HL-60 (cell line): ENCODE measurements around the gene ARFGAP1.

ENCODE experiments used
- DNase-seq, 2 experiments: peaks; one replicate each; pipeline ENCODE4 v3.0.0-alpha.2; 2010 to 2020; ENCODE audit warnings: low read depth in 1 of 2, low spot score in 1 of 2
- H3K27ac ChIP-seq: fragments of 250-450 bp; sonication (Bioruptor Pico); replicated peaks from 2 replicates; pipeline ENCODE4 v1.5.1; 2020; ENCODE audit warnings: mild to moderate bottlenecking, moderate library complexity
- H3K27me3 ChIP-seq: fragments of 250-450 bp; sonication (Bioruptor Pico); 2 replicates; pipeline ENCODE4 v1.5.1; 2021; ENCODE audit warnings: mild to moderate bottlenecking, moderate library complexity; ENCODE audit not compliant: insufficient read depth, poor library complexity, severe bottlenecking
- H3K4me3 ChIP-seq: replicated peaks from 2 replicates; pipeline ENCODE4 v1.5.1; 2011; ENCODE audit warnings: mild to moderate bottlenecking, control low read depth, low read length; ENCODE audit not compliant: insufficient read depth
- GABPA ChIP-seq: IDR thresholded peaks from 2 replicates; pipeline ENCODE4 v1.6.1; 2012; ENCODE audit warnings: low read depth
- POLR2AphosphoS5 ChIP-seq: IDR thresholded peaks from 2 replicates; pipeline ENCODE4 v1.6.1; 2012; ENCODE audit warnings: low read depth
- SPI1 ChIP-seq: IDR thresholded peaks from 2 replicates; pipeline ENCODE4 v1.6.1; 2012; ENCODE audit warnings: low read depth, mild to moderate bottlenecking, borderline replicate concordance
- TF ChIP-seq, protein P1 (sequence below): IDR thresholded peaks from 2 replicates; pipeline ENCODE4 v1.6.1; 2012; ENCODE audit warnings: low read depth; ENCODE audit not compliant: insufficient replicate concordance
- TF ChIP-seq, protein P2 (sequence below): IDR thresholded peaks from one replicate; pipeline ENCODE4 v1.5.1; 2011; ENCODE audit warnings: low read length, control low read depth, inconsistent platforms; ENCODE audit not compliant: insufficient read depth

Gene ARFGAP1

DNA sequence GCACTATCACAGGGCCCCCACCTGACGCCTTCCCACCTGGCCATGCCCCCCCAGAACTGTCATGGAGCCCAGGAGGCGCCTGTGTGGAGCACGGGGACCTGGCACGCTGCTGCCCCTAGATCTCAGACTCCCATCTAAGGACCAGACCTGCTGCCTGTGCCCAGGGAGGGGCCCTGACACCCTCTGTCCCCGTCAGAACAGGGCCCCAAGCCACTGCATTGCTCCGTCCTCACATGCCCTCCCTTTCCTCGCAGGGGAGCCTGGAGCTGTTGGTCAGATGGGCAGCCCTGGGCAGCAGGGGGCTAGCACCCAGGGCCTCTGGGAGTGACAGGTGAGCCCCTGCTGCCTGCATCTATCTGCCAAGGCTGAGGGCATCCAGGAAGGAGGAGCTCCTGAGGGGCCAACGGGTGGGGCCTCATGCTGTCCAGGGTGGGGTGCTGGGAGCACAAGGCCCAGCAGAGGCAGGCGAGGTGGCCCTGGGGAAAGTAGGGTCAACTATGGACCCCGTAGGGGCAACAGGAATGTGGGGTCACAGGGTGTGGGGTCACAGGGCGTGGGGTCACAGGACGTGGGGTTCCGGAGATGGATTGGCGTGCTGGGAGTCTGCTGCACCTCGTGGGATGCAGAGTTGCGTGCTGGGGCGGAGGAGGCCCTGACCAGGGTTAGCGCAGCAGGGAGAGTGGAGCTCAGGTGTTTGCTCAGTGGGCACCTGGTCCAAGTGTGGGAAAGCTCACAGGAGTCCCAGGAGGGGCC is 56.9 kb downstream of the ARFGAP1 start:
- no peak overlapping the region for H3K4me3 ChIP-seq
- TF ChIP-seq, protein P1, sequence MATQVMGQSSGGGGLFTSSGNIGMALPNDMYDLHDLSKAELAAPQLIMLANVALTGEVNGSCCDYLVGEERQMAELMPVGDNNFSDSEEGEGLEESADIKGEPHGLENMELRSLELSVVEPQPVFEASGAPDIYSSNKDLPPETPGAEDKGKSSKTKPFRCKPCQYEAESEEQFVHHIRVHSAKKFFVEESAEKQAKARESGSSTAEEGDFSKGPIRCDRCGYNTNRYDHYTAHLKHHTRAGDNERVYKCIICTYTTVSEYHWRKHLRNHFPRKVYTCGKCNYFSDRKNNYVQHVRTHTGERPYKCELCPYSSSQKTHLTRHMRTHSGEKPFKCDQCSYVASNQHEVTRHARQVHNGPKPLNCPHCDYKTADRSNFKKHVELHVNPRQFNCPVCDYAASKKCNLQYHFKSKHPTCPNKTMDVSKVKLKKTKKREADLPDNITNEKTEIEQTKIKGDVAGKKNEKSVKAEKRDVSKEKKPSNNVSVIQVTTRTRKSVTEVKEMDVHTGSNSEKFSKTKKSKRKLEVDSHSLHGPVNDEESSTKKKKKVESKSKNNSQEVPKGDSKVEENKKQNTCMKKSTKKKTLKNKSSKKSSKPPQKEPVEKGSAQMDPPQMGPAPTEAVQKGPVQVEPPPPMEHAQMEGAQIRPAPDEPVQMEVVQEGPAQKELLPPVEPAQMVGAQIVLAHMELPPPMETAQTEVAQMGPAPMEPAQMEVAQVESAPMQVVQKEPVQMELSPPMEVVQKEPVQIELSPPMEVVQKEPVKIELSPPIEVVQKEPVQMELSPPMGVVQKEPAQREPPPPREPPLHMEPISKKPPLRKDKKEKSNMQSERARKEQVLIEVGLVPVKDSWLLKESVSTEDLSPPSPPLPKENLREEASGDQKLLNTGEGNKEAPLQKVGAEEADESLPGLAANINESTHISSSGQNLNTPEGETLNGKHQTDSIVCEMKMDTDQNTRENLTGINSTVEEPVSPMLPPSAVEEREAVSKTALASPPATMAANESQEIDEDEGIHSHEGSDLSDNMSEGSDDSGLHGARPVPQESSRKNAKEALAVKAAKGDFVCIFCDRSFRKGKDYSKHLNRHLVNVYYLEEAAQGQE = no peak
- TF ChIP-seq, protein P2, sequence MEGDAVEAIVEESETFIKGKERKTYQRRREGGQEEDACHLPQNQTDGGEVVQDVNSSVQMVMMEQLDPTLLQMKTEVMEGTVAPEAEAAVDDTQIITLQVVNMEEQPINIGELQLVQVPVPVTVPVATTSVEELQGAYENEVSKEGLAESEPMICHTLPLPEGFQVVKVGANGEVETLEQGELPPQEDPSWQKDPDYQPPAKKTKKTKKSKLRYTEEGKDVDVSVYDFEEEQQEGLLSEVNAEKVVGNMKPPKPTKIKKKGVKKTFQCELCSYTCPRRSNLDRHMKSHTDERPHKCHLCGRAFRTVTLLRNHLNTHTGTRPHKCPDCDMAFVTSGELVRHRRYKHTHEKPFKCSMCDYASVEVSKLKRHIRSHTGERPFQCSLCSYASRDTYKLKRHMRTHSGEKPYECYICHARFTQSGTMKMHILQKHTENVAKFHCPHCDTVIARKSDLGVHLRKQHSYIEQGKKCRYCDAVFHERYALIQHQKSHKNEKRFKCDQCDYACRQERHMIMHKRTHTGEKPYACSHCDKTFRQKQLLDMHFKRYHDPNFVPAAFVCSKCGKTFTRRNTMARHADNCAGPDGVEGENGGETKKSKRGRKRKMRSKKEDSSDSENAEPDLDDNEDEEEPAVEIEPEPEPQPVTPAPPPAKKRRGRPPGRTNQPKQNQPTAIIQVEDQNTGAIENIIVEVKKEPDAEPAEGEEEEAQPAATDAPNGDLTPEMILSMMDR = no peak
- TF ChIP-seq SPI1 = no peak
- no peak for TF ChIP-seq POLR2AphosphoS5
- no peaks in the 10 kb centered on the region for H3K27me3 ChIP-seq
- DNase-seq = no peak
- H3K27ac ChIP-seq = no peak overlapping the region

DNA sequence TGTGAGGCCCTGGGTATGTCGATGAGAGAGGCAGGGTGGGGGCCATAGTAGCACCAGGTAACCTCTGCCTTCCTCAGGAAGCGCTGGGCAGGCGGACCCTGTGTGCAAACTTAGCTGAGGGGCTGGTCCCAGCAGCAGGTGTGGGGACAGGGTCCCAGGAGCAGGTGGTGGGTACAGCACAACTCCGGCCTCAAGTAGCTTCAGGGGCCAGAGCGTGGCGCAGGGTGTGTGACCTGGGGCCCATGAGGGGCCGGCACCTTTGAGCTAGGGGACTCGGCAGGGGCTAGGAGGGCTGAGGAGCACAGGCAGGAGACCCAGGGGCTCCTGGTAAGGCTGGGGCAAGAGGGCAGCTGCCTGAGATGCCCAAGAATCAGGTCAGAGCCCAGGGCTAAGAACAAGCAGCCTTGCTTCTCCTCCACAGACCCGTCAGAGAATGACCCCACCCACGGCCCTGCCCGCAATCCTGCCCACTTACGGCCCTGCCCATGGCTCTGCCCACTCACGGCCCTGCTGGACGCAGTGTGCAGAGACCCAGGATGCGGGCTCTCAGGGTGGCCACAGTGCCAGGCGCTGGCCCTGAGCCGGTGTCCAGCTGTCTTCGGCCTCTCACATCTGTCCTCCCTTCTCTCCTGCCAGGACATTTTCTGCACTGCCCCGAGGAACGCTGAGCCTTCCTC is 57.6 kb downstream of the ARFGAP1 start:
- H3K4me3 ChIP-seq = no peak overlapping the region
- no peak for DNase-seq
- H3K27ac ChIP-seq = no peak overlapping the region
- TF ChIP-seq, protein P1 = no peak
- TF ChIP-seq SPI1 (no peak), GABPA (no peak), POLR2AphosphoS5 (no peak)
- TF ChIP-seq, protein P2 = no peak
- H3K27me3 ChIP-seq = no peaks in the 10 kb centered on the region

DNA sequence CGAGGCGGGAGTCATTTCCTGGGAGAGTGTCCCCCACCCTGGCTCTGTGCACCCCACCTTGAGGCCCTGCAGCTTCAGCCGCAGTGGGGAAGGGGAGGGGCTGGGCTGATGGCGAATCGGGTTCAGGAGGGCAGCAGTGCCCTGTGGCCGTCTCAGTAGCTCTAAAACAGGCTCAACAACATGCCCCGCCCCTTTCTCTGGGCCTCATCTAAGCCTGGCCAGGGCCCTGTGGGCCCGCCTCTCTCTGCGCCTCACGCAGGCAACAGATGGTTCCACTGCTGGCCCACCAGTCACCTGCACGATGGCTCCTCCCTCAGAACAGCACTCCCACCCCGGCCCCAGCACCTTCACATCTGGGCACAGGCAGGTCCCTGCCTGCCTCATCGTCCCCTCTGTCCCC is 58.3 kb downstream of the ARFGAP1 start:
- Histone ChIP-seq H3K27ac (no peak overlapping the region), H3K4me3 (no peak overlapping the region), H3K27me3 (no peaks in the 10 kb centered on the region)
- DNase-seq = no peak
- TF ChIP-seq, protein P2 = no peak
- TF ChIP-seq, protein P1 = no peak
- no peak for TF ChIP-seq POLR2AphosphoS5
- TF ChIP-seq GABPA = no peak
- TF ChIP-seq SPI1 = no peak
